Psoas muscle (tissue), 8 donors: ENCODE data around the gene RSPH3. TPM values are rescaled to one million over a fixed set of nuclear protein-coding genes. Genes with fewer than 3 reads are reported as not detected.
"Not testable (repeated sequence)": the region's sequence is repeated elsewhere in the genome, so short reads cannot be mapped to it uniquely, and the experiment has no call there.

ENCODE experiments used
- ATAC-seq, 4 donors: fragments of 200-7000 bp; cut with Tn5 transposase; one replicate each; pipeline ENCODE4 v1.9.1; 2020; ENCODE audit warnings: moderate library complexity in 3 of 4, mild to moderate bottlenecking in 2 of 4
- DNase-seq, 2 donors: peaks; one replicate each; pipeline ENCODE4 v3.0.0-alpha.2; 2020
- H3K27ac ChIP-seq: fragments of 200-600 bp; one replicate; pipeline ENCODE4 v1.8.0; 2022
- H3K27me3 ChIP-seq, 3 donors: fragments of 200-600 bp in 1 of 3; one replicate each; pipeline versions ENCODE4 v1.6.1 to v1.8.0; 2013 to 2022; ENCODE audit warnings: low read length in 2 of 3, mild to moderate bottlenecking in 2 of 3, moderate library complexity in 1 of 3; ENCODE audit not compliant: insufficient read depth in 3 of 3
- H3K36me3 ChIP-seq, 2 donors: fragments of 200-600 bp in 1 of 2; one replicate each; pipeline versions ENCODE4 v1.6.1 to v1.8.0; 2013 to 2022; ENCODE audit warnings: low read depth in 1 of 2, mild to moderate bottlenecking in 1 of 2, moderate library complexity in 1 of 2; ENCODE audit not compliant: insufficient read depth in 1 of 2
- H3K4me1 ChIP-seq: fragments of 200-600 bp; one replicate; pipeline ENCODE4 v1.8.0; 2022
- H3K4me3 ChIP-seq: fragments of 200-600 bp; one replicate; pipeline ENCODE4 v1.8.0; 2022; ENCODE audit warnings: mild to moderate bottlenecking
- H3K9me3 ChIP-seq: fragments of 200-600 bp; one replicate; pipeline ENCODE4 v1.8.0; 2022
- CTCF ChIP-seq: fragments of 200-600 bp; IDR thresholded peaks from one replicate; pipeline ENCODE4 v1.8.0; 2022; ENCODE audit warnings: antibody characterized with exemption
- WGBS, 3 donors: extraction: QIAGEN DNeasy Blood & Tissue Kit; methylation state at CpG; one replicate each; pipeline versions ENCODE4 v1.1.6 to v1.1.7; 2013; 5-methylcytosine and 5-hydroxymethylcytosine counted together
- intact Hi-C, 2 donors: fragments of 100-400 bp; cut with DNase I; formaldehyde crosslinking; loops; one replicate each; pipeline versions ENCODE4 v1.11.0 to v1.14.2; 2022
- polyA plus RNA-seq, 3 donors: library from polyadenylated mRNA; stranded (reverse); fragments of 200-250 nt; gene quantifications; one replicate each; pipeline ENCODE4 v1.2.3, GENCODE V29; 2013
- total RNA-seq, 4 donors: library from RNA; stranded (reverse); fragmentation: NEBNext Ultra II Directional in 2 of 4; extraction: Animal tissue kit (Norgen Biotek cat#: 25700) in 2 of 4; gene quantifications; one replicate each; pipeline versions ENCODE4 v1.2.1 to v1.2.4, GENCODE V29; 2021 to 2023
- donor health status: healthy with polysubstance abuse.
- donor health status: DM: no; HTN: no; CAD: no; lungs with moderate emphysema.
- donor health status: Bipolar disorder and iron deficiency.
- donor health status: healthy.
- donor health status: DM: yes; HTN: yes; CAD: no.
- donor health status: DM: no; HTN: no; CAD: no.
- donor health status: DM: no; HTN: no; CAD: no.
- donor health status: DM: yes; HTN: yes; CAD: no.

RSPH3 gene
- total and polyA plus RNA-seq, 7 donors, result 1.4 to 5.2 (median 2.8) TPM

- Histone ChIP-seq H3K36me3 (no peaks in the 10 kb centered on the region), H3K27me3 (peaks cover 0 to 2% (median 0%) of the 10 kb centered on the region in 3 donors), H3K9me3 (no peaks in the 10 kb centered on the region), H3K4me1 (no peaks in the 10 kb centered on the region), H3K4me3 (no peak overlapping the region), H3K27ac (no peak overlapping the region)
- intact Hi-C loops, result no loop called here
- DNase-seq, result no peak
- WGBS, 3 donors, result 63 to 77% (median 72%) methylated on average over 5 of the region's 5 CpGs
- no peak for TF ChIP-seq CTCF
- ATAC-seq, result no peak
Observed at GRCh38 chr6:159031846-159032245, 31.8 kb upstream of the RSPH3 start.

- 97% methylated on average over 2 of the region's 2 CpGs for WGBS, 3 donors
- no peak overlapping the region for H3K4me3 ChIP-seq
- no peak for TF ChIP-seq CTCF
- H3K4me1 ChIP-seq, result no peaks in the 10 kb centered on the region
- no peak for ATAC-seq
- H3K36me3 ChIP-seq, result no peaks in the 10 kb centered on the region
- no peaks in the 10 kb centered on the region for H3K9me3 ChIP-seq
- intact Hi-C loops, result no loop called here
- no peaks in the 10 kb centered on the region for H3K27me3 ChIP-seq
- no peak for DNase-seq
- H3K27ac ChIP-seq, result no peak overlapping the region
Observed at GRCh38 chr6:159030168-159030567, 30.2 kb upstream of the RSPH3 start.

GRCh38 chr6:159025224-159025623 lies 25.2 kb upstream of the RSPH3 start:
- ATAC-seq, intact Hi-C loops, H3K9me3 ChIP-seq, H3K4me1 ChIP-seq, H3K4me3 ChIP-seq, H3K27ac ChIP-seq, H3K27me3 ChIP-seq, DNase-seq, H3K36me3 ChIP-seq: not testable (repeated sequence)
- WGBS, 3 donors, result 58 to 100% (median 100%) methylated on average over 1 of the region's 1 CpG

GRCh38 chr6:159023893-159024292 lies 23.9 kb upstream of the RSPH3 start:
- Histone ChIP-seq H3K27me3 (no peaks in the 10 kb centered on the region), H3K27ac (no peak overlapping the region), H3K4me1 (no peaks in the 10 kb centered on the region), H3K4me3 (no peak overlapping the region), H3K36me3 (no peaks in the 10 kb centered on the region), H3K9me3 (no peaks in the 10 kb centered on the region)
- no peak for TF ChIP-seq CTCF
- DNase-seq (no peak), ATAC-seq (no peak)
- 86 to 89% (median 87%) methylated on average over 4 of the region's 4 CpGs for whole genome bisulfite sequencing, 3 donors
- intact Hi-C loops, result no loop called here

DNA sequence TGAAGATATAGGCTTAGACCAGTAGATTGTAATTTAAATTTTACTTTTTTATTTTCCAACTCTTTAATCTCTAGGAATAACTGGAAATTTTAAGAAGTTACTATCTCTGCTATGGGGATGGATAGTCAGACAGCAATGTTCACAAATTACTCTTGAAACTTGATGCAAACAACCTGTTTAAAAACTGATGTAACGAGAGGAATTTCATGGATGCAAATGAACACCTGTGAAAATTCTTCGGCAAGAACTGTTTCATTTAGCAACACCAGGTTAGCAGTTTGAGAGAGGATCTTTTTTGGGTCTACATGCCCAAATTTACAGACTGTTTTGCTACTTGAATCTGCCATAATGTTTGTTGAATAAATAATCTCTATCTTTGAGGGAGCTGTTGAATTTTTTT lies 20.0 kb upstream of the RSPH3 start:
- DNase-seq, result no peak
- Histone ChIP-seq H3K27me3 (no peaks in the 10 kb centered on the region), H3K4me1 (no peaks in the 10 kb centered on the region), H3K36me3 (no peaks in the 10 kb centered on the region), H3K9me3 (peaks cover 7% of the 10 kb centered on the region), H3K27ac (no peak overlapping the region), H3K4me3 (no peak overlapping the region)
- TF ChIP-seq CTCF, result no peak
- WGBS, 3 donors, result 82 to 91% (median 84%) methylated on average over 2 of the region's 2 CpGs
- ATAC-seq, result no peak
- intact Hi-C loops, result no loop called here
